Fibroblast of mammary gland (primary cell): ENCODE results near the gene OR1E2.

ENCODE experiments used
- DNase-seq: peaks from one replicate; pipeline ENCODE4 v3.0.0-alpha.2; 2010; ENCODE audit warnings: low read depth
- H3K4me3 ChIP-seq: 2 replicates; pipeline ENCODE4 v1.5.1; 2011; ENCODE audit warnings: low read depth, mild to moderate bottlenecking, low read length, moderate library complexity; ENCODE audit not compliant: control insufficient read depth
- TF ChIP-seq, protein P1 (sequence below): conservative IDR thresholded peaks from 2 replicates; pipeline ENCODE4 v1.5.1; 2011; ENCODE audit warnings: low read depth, low read length, inconsistent platforms; ENCODE audit not compliant: control insufficient read depth, insufficient read depth

The OR1E2 gene, protein sequence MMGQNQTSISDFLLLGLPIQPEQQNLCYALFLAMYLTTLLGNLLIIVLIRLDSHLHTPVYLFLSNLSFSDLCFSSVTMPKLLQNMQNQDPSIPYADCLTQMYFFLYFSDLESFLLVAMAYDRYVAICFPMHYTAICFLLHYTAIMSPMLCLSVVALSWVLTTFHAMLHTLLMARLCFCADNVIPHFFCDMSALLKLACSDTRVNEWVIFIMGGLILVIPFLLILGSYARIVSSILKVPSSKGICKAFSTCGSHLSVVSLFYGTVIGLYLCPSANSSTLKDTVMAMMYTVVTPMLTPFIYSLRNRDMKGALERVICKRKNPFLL

GRCh38 chr17:3433741-3434140, at the start of gene OR1E2:
Gene OR1E2, minus strand, starts transcription at chr17:3433841. Its CDS starts 0 bp downstream, at chr17:3433841.
- TF ChIP-seq, protein P1, sequence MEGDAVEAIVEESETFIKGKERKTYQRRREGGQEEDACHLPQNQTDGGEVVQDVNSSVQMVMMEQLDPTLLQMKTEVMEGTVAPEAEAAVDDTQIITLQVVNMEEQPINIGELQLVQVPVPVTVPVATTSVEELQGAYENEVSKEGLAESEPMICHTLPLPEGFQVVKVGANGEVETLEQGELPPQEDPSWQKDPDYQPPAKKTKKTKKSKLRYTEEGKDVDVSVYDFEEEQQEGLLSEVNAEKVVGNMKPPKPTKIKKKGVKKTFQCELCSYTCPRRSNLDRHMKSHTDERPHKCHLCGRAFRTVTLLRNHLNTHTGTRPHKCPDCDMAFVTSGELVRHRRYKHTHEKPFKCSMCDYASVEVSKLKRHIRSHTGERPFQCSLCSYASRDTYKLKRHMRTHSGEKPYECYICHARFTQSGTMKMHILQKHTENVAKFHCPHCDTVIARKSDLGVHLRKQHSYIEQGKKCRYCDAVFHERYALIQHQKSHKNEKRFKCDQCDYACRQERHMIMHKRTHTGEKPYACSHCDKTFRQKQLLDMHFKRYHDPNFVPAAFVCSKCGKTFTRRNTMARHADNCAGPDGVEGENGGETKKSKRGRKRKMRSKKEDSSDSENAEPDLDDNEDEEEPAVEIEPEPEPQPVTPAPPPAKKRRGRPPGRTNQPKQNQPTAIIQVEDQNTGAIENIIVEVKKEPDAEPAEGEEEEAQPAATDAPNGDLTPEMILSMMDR = no peak
- DNase-seq = no peak
- no peak within 1 kb of the TSS for H3K4me3 ChIP-seq

- TF ChIP-seq, protein P1 = no peak
- H3K4me3 ChIP-seq = no peak overlapping the region
- no peak for DNase-seq
Measured at GRCh38 chr17:3482852-3483251, 49.2 kb upstream of the OR1E2 start.

- TF ChIP-seq, protein P1 = no peak
- H3K4me3 ChIP-seq = no peak overlapping the region
- DNase-seq = no peak
Measured at GRCh38 chr17:3479988-3480387, 46.3 kb upstream of the OR1E2 start.

GRCh38 chr17:3475812-3476610, 42.4 kb upstream of the OR1E2 start, which contains the start of gene ASPA:
Gene ASPA, plus strand, starts transcription at chr17:3475997. Its CDS starts 163 bp downstream, at chr17:3476160.
- peak within 1 kb of the TSS; percentile 10 for H3K4me3 ChIP-seq
- TF ChIP-seq, protein P1 = no peak
- peak; percentile 46 for DNase-seq

DNA sequence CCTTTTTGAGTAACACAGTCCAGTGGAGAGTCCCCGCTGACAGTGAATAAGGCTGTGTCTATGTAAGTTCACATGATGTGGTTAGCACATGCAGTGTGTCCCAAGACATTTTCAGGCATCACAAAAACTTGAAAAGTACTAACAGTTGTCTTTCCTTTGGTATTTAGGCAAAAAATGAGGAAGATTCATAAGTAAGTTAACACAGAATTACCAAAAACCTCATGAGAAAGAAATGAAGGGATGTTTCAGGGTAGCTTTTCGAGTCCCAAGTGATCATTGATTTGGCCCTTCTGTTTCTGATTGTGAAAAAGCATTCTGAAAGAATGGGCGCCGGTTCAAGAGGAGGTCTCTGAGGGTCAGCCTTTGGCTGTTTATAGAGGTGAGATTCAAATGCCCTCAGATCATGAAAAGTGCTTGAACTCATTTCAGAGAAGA, 41.6 kb upstream of the OR1E2 start:
- H3K4me3 ChIP-seq = no peak overlapping the region
- TF ChIP-seq, protein P1 = no peak
- DNase-seq = peak; percentile 4

DNA sequence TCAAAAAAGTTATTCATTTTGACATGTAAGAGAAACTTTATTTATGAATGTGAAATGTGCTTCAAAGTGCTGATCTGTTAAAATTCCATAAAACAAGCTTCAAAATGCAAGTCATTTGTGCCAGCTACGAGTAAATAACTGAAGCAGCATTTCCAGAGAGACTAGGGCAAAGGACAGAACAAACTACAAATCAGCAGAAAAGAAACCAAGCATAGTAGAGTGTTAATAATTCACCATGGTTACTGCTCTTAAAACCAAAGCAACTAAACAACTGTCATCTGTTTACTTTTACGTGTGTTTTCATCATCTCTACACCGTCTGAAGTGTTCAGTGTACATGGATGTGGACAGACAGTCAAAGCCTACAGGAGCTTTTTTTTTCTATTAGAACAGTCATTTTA, 40.6 kb upstream of the OR1E2 start:
- peak; percentile 54 for DNase-seq
- no peak overlapping the region for H3K4me3 ChIP-seq
- TF ChIP-seq, protein P1 = no peak
